ENCODE data around the gene MUC4.

DNA sequence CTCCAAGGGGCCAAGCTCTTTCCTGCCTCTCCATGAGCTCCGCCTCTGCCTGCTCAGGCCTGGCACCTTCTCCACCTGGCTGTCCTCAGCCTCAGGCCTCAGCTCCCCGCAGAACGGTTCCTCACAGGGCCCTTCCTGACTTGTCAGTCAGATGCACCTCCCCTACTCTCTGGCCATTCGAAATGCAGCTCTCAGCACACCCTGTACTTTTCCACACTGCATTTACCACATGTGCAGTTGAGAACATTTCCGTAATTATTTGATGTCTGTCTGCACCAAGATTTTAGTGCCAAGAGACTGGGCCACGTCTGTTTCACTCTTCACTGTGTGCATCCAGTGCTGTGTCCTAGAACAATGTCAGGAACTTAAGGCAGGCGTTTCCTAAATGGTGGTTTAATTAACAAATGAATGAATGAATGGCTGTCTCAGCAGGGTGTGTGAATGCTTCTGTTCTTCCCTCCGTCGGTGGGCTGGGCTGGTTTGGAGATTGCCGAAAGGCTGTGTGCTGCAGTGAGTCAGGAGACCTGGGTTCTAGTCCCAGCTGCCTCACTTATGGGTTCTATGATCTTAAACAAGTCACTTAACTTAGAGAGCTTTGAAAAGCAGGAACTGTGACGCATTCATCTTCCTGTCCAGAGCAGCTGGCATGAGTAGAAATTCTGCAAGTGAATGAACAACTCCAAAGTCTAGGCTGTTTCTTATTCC lies 5.4 kb downstream of the MUC4 start:
- no peak for TF ChIP-seq POLR2A (IDR thresholded peaks at IDR 0.05)
- TF ChIP-seq, protein P1, sequence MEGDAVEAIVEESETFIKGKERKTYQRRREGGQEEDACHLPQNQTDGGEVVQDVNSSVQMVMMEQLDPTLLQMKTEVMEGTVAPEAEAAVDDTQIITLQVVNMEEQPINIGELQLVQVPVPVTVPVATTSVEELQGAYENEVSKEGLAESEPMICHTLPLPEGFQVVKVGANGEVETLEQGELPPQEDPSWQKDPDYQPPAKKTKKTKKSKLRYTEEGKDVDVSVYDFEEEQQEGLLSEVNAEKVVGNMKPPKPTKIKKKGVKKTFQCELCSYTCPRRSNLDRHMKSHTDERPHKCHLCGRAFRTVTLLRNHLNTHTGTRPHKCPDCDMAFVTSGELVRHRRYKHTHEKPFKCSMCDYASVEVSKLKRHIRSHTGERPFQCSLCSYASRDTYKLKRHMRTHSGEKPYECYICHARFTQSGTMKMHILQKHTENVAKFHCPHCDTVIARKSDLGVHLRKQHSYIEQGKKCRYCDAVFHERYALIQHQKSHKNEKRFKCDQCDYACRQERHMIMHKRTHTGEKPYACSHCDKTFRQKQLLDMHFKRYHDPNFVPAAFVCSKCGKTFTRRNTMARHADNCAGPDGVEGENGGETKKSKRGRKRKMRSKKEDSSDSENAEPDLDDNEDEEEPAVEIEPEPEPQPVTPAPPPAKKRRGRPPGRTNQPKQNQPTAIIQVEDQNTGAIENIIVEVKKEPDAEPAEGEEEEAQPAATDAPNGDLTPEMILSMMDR (IDR thresholded peaks at IDR 0.05 in 4 of 5, conservative IDR thresholded peaks at IDR 0.05 in 1 of 5): no peak

All from gastrocnemius medialis (tissue), 4 donors.